Activated gamma-delta T cell treated with anti-CD3 and anti-CD28 coated beads, Interleukin-2, amount 50 U/mL, for 16 hours (primary cell): ENCODE measurements around the gene WDR90.

Experiments
- DNase-seq: peaks from one replicate; pipeline ENCODE4 v3.0.0-alpha.2; 2020; ENCODE audit warnings: low read depth

Gene WDR90

DNA sequence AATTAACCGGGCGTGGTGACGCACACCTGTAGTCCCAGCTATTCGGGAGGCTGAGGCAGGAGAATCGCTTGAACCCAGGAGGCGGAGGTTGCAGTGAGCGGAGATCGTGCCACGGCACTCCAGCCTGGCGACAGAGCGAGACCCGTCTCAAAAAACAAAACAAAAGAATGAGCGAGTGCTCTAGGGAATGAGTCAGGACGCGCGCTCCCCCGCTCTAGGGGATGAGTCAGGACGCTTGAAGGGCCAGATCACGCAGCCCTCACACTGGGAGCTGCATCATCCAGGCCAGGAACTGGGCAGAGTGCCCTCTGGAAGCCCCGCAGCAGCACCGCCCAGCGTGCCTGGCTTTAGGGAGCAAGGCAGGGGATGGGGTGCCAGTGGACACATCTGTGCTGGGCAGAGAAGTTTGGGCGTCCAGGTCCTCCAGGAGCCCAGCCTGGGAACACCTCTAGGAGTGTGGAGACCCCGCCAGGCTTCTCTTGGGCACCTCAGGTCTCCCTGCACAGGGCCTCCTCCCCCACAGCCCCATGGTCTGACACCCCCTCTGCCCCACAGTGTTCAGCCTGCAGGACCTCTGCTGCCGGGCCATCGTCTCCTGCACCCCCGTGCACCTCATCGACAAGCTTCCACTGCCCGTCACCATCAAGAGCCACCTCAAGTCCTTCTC, 22.2 kb upstream of the WDR90 start:
- no peak for DNase-seq

GRCh38 chr16:627454-628239, 21.5 kb upstream of the WDR90 start:
- DNase-seq: no peak

DNA sequence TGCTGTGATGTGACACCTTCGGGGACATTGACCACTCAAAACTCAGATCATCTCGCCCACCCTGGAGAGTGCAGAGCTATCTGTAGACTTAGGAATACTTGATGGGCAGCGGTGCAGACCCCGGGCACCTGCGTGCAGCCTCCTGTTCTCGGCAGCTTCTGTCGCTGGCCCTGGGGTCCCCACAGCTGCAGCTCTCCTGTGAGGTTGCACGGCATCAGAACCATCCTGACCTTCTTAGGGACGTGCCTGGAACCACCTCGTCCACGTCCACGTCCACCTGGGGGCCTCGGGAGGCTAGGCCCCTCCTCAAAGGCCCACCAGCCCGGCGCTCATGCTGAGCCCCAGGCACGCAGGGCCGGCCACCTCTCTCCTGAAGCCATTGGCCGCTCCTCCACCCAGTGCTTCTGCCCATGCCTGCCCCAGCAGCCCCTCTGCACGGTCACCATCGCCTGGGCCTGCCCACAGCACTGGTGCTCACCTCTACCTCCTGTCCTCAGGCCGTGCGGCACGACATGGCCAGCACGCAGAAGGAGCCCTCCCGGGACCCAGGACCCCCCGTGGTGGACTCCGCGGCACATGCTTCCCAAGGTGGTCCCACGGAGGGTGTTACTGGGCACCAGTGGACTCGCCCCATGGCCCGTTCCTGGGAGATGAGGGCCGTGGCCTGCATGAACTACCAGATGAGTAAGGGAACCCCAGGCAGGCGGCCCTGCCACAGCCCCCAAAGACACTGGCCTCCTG, 20.7 kb upstream of the WDR90 start:
- DNase-seq: no peak

DNA sequence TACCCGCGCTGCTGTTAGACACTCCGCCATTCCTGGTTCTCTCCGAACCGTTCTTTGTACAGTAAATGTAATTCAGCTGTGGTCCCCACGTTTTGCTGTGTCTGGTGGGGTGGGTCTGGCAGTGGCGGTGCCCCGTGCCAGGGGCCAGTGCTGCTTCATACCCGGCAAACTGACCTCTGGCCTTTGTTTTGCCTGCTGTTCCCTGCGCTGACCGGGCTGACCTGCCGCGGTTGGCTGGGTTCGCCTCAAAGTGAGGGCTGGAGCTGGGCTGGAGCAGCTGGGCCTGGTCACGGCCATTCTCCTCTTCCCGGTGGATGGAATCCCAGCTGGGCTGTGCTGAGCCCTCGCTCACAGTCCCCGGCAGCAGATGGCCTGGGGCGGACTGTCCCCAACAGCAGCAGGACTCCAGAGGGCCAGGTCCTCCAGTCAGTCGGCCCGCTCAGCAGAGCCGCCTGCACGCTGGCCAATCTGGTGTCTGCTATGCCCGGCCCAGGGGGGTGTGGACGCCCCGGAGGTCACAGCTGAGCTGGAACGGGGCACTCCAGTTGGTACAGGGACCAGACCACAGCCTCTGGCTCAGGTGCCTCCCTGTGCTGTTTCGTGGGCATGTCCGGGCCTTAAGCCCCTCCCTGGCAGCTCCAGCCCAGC, 19.9 kb upstream of the WDR90 start:
- no peak for DNase-seq

DNA sequence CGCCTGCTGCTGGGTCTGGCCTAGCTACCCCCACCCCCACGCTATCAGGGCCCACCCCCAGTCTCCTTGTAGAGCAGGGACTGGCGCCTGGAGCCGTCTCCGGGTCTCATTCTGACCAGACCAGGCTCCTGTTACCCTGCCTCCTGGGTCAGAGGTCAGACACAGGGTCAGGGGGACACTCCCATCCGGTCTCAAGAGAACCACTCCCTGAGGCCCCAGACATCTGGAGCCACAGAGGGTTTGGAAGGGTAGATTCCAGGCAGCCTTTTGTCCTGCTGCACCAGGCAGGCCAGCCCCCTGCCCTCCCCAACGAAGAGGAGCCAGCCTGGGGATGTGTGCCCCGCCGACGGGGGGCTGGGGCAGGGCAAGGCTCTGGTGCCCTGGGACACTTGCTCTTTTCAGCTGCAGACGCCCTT, 19.3 kb upstream of the WDR90 start:
- no peak for DNase-seq

DNA sequence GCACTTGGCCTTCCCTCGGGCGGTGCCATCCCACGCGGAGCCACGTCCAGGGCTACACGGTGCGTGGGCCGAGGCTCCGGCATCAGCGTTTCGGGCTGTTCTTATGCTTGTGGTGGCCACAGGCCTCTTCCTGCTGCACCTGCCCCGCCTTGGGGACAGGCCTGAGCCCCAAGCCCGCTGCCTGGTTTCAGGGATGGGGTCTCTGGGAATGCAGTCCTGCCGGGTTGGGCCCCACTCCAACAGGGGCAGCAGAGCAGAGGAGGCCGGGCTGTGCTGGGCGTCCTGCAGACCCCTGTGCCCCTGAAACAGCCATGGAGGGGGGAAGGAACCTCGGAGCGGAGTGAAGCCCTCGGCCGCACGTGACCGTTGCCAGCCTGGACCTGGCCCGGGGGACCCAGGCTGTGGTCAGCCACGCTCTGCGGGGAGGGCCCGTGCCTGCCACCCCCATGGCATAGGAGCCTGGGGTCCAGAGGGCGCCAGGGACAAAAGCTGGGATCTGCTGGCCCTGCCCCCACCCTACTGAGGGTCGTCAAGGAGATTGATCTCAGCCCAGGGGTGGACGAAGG, 18.8 kb upstream of the WDR90 start:
- no peak for DNase-seq

DNA sequence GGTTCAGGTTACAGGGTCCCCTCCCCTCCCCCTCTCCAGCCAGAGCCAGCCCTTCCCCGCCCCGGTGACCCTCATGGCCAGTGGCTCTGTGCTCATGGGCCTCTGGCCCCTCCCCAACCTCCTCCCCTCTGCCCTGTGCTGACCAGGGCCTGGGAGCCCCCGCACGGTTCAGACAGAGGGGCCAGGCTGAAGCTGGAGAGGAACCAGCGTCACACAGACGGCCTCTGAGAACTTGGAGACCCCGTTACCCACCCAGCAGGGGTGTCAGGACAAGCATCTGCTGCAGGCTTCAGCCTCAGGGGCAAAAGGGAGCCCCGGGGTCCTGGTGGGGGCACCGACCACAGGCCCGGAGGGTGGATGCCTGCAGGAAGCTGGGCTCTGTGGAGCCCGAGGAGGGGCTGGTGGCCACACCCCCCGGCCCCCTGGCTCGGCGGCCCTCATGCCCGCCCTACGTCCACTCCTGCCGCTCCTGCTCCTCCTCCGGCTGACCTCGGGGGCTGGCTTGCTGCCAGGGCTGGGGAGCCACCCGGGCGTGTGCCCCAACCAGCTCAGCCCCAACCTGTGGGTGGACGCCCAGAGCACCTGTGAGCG, 18.3 kb upstream of the WDR90 start, which contains the start of gene WFIKKN1:
TSS of gene WFIKKN1 (plus strand) at position 171 of the 591 bp plus-strand sequence. CDS start at position 440, 269 bp downstream.
- DNase-seq: no peak

GRCh38 chr16:631808-632358, 17.3 kb upstream of the WDR90 start:
- no peak for DNase-seq

GRCh38 chr16:632486-633335, 16.5 kb upstream of the WDR90 start:
- DNase-seq: no peak

- no peak for DNase-seq
These were observed 15.7 kb upstream of the WDR90 start for GRCh38 chr16:633336-634050.

DNA sequence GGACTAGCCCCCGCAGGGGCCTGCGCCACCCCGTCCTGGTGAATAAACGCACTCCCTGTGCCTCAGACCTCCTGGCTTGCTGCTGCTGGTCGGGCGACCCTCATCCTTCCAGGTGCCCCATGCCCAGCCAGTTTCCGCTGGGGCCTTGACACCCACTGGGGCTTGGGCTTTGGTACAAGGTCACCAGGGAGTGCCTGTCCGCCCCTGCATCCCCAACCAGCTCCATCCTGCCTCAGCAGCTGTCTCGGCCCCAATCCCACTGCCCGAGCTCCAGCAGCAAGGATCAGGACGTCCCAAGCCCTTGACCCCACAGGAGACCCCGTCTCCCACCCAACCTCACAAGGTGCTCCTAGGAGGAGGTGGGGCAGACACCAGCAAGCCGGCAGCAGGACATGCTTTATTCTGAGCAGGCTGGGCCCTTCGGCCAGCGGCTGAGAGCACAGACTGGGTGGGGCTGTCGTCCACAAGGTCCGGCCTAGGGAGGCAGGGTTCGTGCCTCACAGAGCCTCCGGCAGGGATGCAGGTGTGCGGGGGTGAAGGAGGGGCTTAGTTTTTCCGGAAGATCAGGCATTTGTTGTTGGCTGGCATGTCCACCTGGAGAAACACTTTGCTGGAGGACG, 15.0 kb upstream of the WDR90 start:
- no peak for DNase-seq

GRCh38 chr16:634996-635395, 14.2 kb upstream of the WDR90 start:
- DNase-seq: no peak

GRCh38 chr16:635573-636205, 13.5 kb upstream of the WDR90 start:
- DNase-seq: no peak

DNA sequence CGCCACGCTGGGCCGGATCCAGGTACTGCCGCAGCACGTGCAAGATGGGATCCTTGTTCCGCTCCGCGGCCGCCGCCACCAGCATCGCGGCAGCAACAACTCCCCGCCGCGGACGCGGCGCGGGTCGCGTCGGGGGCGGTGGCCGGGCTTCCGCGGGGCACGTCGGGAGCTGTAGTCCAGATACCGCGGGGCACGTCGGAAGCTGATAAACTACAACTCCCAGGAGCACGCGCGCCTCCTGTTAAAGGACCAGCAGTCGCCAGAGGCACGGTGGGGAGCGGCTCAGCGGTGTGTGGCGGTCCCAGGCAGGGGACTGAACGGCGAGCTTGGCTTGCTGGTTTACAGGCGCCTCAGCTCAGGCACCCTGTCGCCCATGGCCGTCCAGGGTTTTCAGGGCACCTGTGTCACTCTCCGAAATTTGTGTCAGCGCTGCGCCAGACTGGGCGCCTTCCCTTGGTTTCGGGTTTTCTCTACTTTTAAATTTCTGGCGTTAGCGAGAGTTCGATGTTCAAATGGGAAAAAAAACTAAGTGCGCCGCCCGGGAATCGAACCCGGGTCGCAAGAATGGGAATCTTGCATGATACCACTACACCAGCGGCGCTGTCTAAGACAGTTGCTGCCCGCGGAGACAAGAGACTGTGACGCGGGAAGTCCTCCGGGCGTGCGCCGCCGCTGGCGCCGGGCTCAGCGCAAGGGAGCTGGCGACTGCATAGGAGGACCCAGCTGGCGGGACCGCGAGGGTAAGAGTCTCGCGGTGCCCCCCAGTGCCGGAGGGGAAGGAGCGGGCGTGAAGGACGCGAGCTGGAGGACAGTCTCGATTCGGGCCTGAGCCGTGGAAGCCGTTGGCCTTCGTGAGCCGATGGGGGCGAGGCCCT, 12.7 kb upstream of the WDR90 start, which contains the start of gene METTL26:
TSS of gene METTL26 (minus strand) at position 100 of the 875 bp plus-strand sequence. CDS start at position 85, 15 bp downstream.
- DNase-seq: peak; percentile 87

DNA sequence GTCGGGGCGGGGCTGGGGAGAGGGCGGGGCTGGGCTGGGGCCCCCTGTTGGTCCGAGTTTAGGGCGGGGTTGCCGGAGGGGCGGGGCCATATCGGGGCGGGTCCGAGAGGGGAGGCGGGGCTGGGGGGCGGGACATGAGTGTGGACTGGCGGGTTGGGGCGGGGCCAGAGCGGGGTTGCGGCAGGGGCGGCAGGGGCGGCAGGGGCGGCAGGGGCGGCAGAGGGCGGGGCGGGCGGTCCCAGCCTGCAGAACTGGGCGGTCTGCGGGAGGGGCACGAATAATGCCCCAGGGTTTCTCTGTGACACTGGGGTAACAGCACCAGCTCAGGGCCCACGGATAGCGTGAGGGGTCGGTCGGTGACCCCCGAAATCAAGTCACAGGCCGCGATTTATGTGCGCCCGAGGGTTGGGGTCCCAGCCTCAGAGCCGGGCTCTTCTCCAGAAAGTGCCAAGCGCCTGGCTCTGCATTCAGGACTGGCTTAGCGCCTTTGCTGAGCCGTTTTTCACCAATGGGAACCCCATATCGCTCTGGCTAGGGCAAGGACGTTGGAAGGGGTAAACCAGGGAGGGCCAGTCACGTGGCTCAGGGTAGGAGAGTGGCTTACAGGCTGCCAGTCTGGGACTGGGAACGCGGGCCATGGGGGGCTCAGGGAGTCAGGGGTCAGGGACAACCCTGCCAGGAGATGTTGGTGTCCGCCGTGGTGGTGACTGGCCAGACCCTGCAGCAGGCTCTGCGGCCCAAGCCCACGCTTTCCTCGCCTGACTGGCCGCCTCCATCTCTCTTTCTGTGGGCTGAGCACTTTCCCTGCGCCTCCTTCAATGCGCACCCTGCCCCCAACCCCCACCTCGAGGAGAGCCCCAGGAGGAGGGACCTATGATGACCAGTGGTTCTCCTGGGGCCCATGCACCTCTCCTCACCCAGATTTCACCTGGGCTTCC, 11.8 kb upstream of the WDR90 start:
- peak; percentile 77 for DNase-seq

DNA sequence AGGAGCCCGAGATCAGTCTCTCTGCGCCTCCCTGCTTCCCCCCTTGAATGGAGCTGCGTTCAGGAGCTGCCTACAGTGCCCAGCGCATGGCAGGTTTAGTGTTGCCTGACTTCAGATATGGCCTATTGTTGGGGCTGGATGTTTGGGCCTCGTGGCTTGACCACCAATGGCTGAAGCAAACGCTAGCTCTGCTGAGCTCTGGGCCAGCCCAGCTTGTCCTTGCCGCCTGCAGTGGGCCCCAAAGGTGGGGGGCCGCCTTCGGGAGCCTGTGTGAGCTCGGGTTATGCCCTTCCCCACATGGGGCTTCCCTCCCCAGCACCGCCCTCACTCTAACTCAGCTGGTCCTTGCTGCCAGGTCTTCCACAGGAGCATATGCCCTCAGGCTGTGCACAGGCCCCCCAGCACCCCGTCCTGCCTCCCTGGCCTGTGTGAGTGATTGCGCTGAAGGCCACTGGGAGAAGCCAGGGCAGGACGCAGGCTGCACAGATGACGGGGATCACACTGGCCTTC, 11.1 kb upstream of the WDR90 start:
- no peak for DNase-seq
